ENCODE data around the gene SEMA4B.

GRCh38 chr15:90165659-90166489 lies 35.3 kb upstream of the SEMA4B start:
- TF ChIP-seq CTCF (IDR thresholded peaks at IDR 0.05; ENCODE audit: low read depth, low read length, poor library complexity, severe bottlenecking) (no peak), EZH2phosphoT487 (IDR thresholded peaks at IDR 0.05; ENCODE audit: borderline replicate concordance, low read length) (no peak)
